ENCODE measurements around the gene FOXD3. TPM values are rescaled to one million over a fixed set of nuclear protein-coding genes. Genes with fewer than 3 reads are reported as not detected.

FOXD3 gene
- total RNA-seq, 1 donor from 2014 or later = not detected

DNA sequence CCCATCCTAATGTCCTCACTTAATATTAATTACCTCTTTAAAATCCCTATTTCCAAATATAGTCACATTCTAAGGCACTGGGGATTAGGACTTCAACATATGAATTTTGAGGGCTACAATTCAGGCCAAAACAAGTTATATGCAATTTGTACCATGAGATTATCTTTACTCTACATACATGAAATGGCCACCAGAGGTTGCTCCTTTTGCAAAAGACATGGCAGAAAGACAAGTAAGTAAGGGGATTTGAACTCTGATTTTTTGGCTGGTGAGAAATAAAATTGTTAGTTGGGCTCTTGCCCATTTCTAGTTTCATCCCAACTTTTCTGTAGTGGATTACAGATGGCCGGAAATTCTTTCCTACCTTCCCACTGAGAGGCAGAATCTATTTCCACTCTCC is 40.2 kb downstream of the FOXD3 start:
- no peak for ATAC-seq

DNA sequence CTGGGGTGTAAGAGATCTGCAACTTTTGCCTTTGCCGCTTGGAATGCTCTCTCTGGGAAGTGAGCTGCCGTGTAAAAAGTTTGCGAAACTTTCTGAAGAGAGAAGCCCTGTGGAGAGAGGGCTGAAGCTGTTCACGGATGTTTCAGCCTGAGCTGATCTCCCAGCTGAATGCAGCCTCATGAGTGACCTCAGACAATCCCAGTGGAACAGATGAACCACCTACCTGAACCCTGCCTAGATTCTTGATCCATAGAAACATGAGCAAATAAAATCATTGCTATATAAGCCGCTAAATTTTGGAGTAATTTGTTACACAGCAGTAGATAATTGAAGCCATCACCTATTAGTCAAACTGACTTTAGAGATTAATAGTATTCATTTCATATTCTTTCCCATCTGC is 40.6 kb downstream of the FOXD3 start:
- ATAC-seq = no peak

DNA sequence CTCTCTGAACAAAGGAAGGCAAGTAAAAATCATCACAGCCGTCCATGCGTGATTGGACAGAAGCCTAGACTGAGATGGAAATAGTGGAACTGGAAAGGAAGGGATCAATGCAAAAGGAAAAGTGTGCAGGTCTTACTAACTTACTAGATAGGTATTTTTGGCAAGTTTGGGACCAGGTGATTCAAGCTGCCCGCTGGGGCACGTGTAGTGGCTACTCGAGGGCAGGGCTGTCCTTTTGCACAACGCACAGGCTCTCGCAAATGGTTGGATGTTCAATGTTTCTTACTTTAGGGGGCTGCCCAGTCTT is 44.5 kb downstream of the FOXD3 start:
- no peak for ATAC-seq

DNA sequence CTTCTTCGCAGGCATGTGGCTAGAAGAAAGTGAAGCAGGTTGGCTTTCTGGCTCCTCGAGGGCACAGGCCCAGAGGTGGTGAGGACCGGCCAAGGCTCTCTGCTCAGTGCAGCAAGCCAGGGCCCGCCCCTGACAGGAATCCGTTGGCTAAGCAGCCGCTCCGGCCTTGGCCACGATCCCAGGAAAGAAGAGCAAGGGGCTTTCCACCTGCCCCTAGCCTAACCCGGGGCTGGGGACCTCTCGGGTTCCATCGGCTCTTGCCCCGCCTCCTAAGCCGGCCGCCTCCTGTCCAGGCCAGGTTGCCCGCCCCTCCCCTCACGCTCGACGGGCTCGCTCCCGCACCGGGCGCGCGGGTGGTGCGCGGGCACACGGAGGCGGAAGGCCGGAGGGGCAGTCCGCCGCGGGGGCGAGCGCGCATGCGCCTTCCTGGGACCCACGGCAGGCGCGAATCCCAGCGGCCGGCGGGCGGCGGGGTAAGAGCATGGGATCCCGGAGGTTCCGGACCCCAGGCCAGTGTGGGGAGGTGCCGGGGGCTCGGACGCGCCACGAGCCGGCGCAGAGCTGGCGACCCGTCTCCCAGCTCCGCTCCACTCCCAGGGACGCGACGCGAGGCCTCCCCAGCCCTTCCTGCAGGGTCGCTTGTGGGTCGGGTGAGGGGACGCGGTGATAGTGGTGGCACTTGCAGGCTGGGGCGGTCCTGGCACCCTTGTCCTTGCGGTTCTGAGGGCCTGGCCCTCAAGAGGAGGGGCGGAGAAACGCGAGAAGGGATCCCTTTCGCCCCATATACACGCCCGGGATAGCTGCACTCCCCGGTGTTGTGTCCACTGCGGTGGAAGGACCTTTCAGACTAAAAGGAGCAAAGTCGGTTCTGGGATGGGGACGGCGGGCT is 45.1 kb downstream of the FOXD3 start, which contains the start of gene ALG6:
TSS of gene ALG6 (plus strand) at position 413 of the 889 bp plus-strand sequence. CDS start 3,351 bp downstream, outside the sequence.
- peak; percentile 99 for ATAC-seq

DNA sequence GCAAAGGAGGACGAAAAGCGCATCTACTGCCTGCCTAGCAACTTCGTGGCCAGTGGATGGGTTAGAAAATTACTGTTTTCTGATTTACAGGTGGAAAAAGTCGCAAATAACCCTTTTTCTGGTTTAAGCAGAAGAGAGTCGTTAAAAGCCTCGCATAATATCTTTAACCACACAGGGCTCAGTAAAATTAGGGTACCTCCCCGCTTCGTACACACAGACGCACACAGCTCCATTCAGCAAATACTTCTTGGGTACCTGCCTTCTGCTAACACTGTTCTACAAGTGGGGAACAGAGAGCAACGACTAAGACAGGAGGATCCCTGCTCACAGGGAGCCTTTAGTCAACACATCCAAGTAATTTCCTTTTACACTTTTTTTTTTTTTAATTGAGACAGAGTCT is 45.8 kb downstream of the FOXD3 start:
- ATAC-seq = no peak

Other genes with a start within 250 kb of the FOXD3 start
- gene ALG6, start 45.1 kb downstream of the FOXD3 start, total RNA-seq = 12.3 TPM
- gene ITGB3BP, start 200.7 kb downstream of the FOXD3 start, total RNA-seq = 18.9 TPM
- 3.0 TPM for gene EFCAB7, start 201.0 kb downstream of the FOXD3 start, total RNA-seq

All from esophagus mucosa (tissue), 1 donor.